GM12864 (cell line): ENCODE results near the gene ATXN10.

Source experiments
- DNase-seq: peaks from one replicate; pipeline ENCODE4 v3.0.0-alpha.2; 2011; ENCODE audit warnings: low read depth
- H3K4me3 ChIP-seq: 2 replicates; pipeline ENCODE4 v1.5.1; 2011; ENCODE audit warnings: mild to moderate bottlenecking, low read depth, low read length, control low read depth
- TF ChIP-seq, protein P1 (sequence below): IDR thresholded peaks from 2 replicates; pipeline ENCODE4 v1.5.1; 2011; ENCODE audit warnings: low read depth, mild to moderate bottlenecking, moderate library complexity, low read length, control low read depth, inconsistent platforms; ENCODE audit errors: missing control alignments

The ATXN10 gene

GRCh38 chr22:45638197-45638596 lies 33.4 kb upstream of the ATXN10 start:
- TF ChIP-seq, protein P1, sequence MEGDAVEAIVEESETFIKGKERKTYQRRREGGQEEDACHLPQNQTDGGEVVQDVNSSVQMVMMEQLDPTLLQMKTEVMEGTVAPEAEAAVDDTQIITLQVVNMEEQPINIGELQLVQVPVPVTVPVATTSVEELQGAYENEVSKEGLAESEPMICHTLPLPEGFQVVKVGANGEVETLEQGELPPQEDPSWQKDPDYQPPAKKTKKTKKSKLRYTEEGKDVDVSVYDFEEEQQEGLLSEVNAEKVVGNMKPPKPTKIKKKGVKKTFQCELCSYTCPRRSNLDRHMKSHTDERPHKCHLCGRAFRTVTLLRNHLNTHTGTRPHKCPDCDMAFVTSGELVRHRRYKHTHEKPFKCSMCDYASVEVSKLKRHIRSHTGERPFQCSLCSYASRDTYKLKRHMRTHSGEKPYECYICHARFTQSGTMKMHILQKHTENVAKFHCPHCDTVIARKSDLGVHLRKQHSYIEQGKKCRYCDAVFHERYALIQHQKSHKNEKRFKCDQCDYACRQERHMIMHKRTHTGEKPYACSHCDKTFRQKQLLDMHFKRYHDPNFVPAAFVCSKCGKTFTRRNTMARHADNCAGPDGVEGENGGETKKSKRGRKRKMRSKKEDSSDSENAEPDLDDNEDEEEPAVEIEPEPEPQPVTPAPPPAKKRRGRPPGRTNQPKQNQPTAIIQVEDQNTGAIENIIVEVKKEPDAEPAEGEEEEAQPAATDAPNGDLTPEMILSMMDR, result no peak
- DNase-seq, result no peak
- no peak overlapping the region for H3K4me3 ChIP-seq

DNA sequence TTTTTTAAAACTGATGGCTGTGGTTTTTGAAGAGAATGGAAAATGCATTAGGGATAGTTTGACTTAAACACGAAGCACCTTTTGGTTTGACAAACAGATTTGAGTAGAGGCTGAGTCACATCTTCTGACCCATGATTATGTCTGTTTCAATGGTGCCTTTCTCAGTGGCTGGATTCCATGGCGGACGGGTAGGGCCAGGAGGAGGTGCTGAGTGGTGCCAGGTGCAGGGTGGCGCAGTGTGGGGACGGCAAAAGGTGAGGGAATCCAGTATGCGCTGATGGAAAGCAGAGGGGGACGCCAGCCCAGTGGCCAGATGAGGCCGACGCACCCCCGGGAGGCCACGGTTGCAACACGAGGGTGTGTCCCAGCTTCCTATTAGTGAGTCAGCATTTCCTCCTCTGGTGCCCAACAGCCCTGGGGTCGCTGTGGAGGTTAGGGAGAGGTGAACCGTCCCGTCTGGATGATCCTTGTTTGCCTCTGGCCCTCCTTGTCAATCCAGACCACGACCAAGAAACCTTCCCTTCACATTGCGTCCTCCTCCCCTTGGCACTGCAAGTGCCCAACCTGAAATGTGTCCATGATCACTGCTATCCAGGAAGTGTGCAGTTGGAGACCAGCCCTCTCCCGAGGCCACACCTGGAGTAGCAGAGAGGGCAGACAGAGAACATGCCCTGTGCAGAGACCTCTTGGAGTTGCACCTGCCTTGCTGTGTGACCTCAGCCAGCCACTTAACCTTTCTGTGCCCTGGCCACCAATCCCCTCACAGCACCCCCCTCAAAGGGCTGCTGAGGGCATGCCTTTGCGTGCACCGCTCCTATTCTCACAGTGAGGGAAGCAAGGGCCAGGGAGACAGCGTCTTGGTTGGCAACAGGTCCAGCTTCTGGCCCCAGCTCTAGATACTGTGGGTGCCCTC lies 32.5 kb upstream of the ATXN10 start:
- TF ChIP-seq, protein P1, result no peak
- no peak for DNase-seq
- no peak overlapping the region for H3K4me3 ChIP-seq

DNA sequence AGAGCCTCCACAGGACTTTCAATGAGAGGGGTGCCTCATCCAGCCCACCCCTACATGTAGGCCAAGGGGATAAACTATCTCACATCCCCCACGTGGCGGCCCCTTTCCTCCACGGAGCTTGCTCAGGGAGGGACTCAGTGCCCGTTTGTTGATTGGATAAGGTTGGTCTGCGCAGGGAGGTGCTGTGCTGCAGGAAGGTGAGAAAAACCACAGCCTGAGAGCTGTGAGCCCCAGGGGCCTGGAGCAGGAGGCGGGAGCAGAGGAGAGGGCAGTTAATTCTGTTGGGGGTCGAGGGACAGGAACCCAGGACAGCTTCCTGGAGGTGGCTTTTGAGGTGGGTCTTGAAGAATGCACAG lies 31.9 kb upstream of the ATXN10 start:
- H3K4me3 ChIP-seq, result no peak overlapping the region
- TF ChIP-seq, protein P1, result no peak
- no peak for DNase-seq

- TF ChIP-seq, protein P1, result no peak
- DNase-seq, result no peak
- no peak overlapping the region for H3K4me3 ChIP-seq
Measured at GRCh38 chr22:45640291-45640940, 31.2 kb upstream of the ATXN10 start.

GRCh38 chr22:45640941-45641621 lies 30.6 kb upstream of the ATXN10 start:
- H3K4me3 ChIP-seq, result no peak overlapping the region
- DNase-seq, result no peak
- TF ChIP-seq, protein P1, result no peak

- TF ChIP-seq, protein P1, result no peak
- no peak overlapping the region for H3K4me3 ChIP-seq
- DNase-seq, result no peak
Measured at GRCh38 chr22:45642986-45643385, 28.6 kb upstream of the ATXN10 start.
